GM15510 (cell line): ENCODE results near the gene DEFB125.

Experiments
- POLR2A ChIP-seq: IDR thresholded peaks from 3 replicates; pipeline ENCODE4 v1.6.1; 2011; ENCODE audit warnings: borderline replicate concordance; ENCODE audit not compliant: insufficient read length; ENCODE audit errors: extremely low read depth

Gene DEFB125

GRCh38 chr20:87401-87800 is at the start of gene DEFB125:
TSS of gene DEFB125 (plus strand) at chr20:87672. CDS start at chr20:87710, 38 bp downstream.
- TF ChIP-seq POLR2A, result no peak

GRCh38 chr20:60035-60918 is 27.2 kb upstream of the DEFB125 start:
- TF ChIP-seq POLR2A, result no peak

GRCh38 chr20:61230-61629 is 26.2 kb upstream of the DEFB125 start:
- TF ChIP-seq POLR2A, result no peak

GRCh38 chr20:61757-62156 is 25.7 kb upstream of the DEFB125 start:
- TF ChIP-seq POLR2A, result no peak

- TF ChIP-seq POLR2A, result no peak
Observed at GRCh38 chr20:62487-62886, 25.0 kb upstream of the DEFB125 start.

GRCh38 chr20:64026-64603 is 23.4 kb upstream of the DEFB125 start:
- TF ChIP-seq POLR2A, result no peak

- no peak for TF ChIP-seq POLR2A
Observed at GRCh38 chr20:64766-65322, 22.6 kb upstream of the DEFB125 start.

- TF ChIP-seq POLR2A, result no peak
Observed at GRCh38 chr20:77231-77630, 10.2 kb upstream of the DEFB125 start.

GRCh38 chr20:78338-78737 is 9.1 kb upstream of the DEFB125 start:
- no peak for TF ChIP-seq POLR2A

GRCh38 chr20:79565-79964 is 7.9 kb upstream of the DEFB125 start:
- no peak for TF ChIP-seq POLR2A

- TF ChIP-seq POLR2A, result no peak
Observed at GRCh38 chr20:90651-91050, 3.2 kb downstream of the DEFB125 start.

GRCh38 chr20:93641-94040 is 6.2 kb downstream of the DEFB125 start:
- TF ChIP-seq POLR2A, result no peak

GRCh38 chr20:95215-95614 is 7.7 kb downstream of the DEFB125 start:
- no peak for TF ChIP-seq POLR2A

GRCh38 chr20:101975-102374 is 14.5 kb downstream of the DEFB125 start:
- TF ChIP-seq POLR2A, result no peak

- no peak for TF ChIP-seq POLR2A
Observed at GRCh38 chr20:103456-103855, 16.0 kb downstream of the DEFB125 start.

GRCh38 chr20:112396-112795 is 24.9 kb downstream of the DEFB125 start:
- no peak for TF ChIP-seq POLR2A

GRCh38 chr20:117518-117917 is 30.0 kb downstream of the DEFB125 start:
- TF ChIP-seq POLR2A, result no peak
